ENCODE results near the gene C5orf58. TPM values are rescaled to one million over a fixed set of nuclear protein-coding genes. Genes with fewer than 3 reads are reported as not detected.

C5orf58 gene, protein sequence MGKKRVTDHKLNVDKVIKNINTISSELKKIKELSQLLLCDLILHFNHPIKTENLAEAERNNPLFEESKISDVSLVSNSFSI
- total RNA-seq: not detected in 2 replicates

DNA sequence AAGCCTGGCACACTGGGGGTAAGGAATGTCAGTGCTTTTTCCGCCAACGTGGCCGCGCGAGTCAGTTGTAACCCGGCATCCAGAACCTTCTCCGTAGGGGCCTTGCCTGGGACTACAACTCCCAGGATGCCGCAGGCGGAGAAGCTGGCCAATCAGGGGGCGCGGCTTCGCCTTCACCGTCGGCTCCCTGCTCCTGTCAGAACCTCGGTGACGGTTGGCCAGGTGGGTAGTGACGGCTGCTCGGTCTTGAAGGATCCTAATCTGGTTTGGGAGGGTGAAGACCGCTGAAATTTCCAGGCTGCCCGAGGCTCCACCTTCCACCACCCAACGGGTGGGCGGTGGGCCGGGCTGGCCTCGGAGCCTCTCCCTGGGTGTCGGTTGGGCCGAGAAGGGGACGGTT lies at the start of gene C5orf58:
C5orf58 (plus strand) TSS at position 200 of the 400 bp plus-strand sequence. CDS start 1,992 bp downstream, outside the sequence.
- H3K4me3 ChIP-seq (ENCODE audit: low read depth, low read length): no peak within 1 kb of the TSS
- TF ChIP-seq CTCF (conservative IDR thresholded peaks at IDR 0.05; ENCODE audit: low read depth, low read length): no peak
- no peak for DNase-seq (ENCODE audit: low read depth)

- no peak overlapping the region for H3K4me3 ChIP-seq (ENCODE audit: low read depth, low read length)
- no peak for DNase-seq (ENCODE audit: low read depth)
- peak; percentile 93 for TF ChIP-seq CTCF (conservative IDR thresholded peaks at IDR 0.05; ENCODE audit: low read depth, low read length)
Measured at GRCh38 chr5:170183816-170184687, 48.7 kb upstream of the C5orf58 start.

DNA sequence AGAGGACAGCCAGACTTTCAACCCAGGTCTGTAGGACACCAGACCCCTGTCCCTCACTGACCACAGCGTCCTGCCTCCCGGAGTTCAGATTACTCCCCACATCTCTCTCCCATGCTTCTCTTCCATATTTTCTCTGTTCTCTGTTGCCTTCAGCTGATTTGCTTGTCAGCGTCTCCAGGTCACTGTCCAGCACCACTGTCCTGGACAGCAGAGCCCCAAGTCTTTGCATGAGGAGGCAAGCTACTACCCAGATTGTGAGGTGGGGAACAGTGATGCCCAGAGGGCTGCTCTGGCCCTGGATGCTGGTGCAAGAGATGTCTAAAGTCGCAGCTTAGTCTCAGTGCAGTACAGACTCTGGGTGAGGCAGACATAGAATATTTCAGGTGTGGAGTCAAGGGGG lies 48.0 kb upstream of the C5orf58 start:
- DNase-seq (ENCODE audit: low read depth): no peak
- no peak overlapping the region for H3K4me3 ChIP-seq (ENCODE audit: low read depth, low read length)
- TF ChIP-seq CTCF (conservative IDR thresholded peaks at IDR 0.05; ENCODE audit: low read depth, low read length): no peak

GRCh38 chr5:170186156-170186555 lies 46.6 kb upstream of the C5orf58 start:
- TF ChIP-seq CTCF (conservative IDR thresholded peaks at IDR 0.05; ENCODE audit: low read depth, low read length): no peak
- H3K4me3 ChIP-seq (ENCODE audit: low read depth, low read length): no peak overlapping the region
- DNase-seq (ENCODE audit: low read depth): no peak

DNA sequence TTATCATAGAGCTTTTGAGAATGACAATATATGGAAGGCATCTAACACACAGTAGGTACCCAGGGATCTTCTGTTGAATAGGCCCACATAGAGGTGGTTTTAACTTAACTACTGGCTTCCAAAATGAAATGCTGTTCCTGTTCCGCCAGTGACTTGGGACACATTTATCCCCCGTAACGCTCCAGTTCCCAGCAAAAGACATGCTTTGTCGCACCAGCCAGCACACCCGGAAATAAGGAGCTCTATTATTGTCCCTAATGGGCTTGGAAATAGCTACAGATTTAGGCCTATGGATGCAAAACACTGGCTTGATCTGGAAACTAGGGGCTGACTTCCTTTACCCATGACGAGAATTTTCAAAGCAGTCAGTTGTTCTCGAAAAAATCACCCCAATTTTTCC lies 45.9 kb upstream of the C5orf58 start:
- TF ChIP-seq CTCF (conservative IDR thresholded peaks at IDR 0.05; ENCODE audit: low read depth, low read length): no peak
- no peak overlapping the region for H3K4me3 ChIP-seq (ENCODE audit: low read depth, low read length)
- no peak for DNase-seq (ENCODE audit: low read depth)

DNA sequence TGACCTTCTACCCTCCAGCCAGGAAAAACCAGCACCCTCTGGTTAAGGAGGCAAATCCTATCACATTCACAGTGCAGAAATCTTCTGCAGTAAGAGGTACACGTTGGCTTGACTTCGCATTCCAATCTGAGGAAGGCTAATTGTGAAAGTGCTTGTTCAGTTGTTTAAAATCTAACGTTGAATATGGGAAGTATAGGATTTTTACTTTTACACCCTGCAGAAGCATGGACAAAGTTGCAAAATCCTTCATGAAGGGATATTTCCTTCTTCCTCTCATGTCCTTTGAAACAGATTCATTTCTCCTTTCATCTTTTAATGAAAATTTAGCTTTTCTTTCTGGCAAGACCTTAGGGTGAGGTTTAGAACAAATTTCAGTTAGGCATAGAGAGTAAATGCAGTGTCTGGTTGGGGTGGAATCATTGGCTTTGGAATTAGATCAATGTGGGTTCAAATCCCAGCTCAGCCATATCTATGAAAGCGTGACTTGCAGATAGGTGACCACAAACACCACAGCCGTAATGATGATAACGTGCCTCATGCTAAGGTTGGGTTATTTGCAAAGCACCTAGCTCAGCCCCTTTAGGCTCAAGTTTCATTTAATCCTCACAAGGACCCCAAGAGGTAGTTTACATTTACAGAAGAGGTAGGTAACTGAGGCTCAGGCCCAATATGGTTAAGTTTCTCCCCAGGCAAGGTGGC lies 42.2 kb upstream of the C5orf58 start:
- no peak overlapping the region for H3K4me3 ChIP-seq (ENCODE audit: low read depth, low read length)
- TF ChIP-seq CTCF (conservative IDR thresholded peaks at IDR 0.05; ENCODE audit: low read depth, low read length): no peak
- no peak for DNase-seq (ENCODE audit: low read depth)
